ENCODE results near the gene BCOR.

Gene BCOR

DNA sequence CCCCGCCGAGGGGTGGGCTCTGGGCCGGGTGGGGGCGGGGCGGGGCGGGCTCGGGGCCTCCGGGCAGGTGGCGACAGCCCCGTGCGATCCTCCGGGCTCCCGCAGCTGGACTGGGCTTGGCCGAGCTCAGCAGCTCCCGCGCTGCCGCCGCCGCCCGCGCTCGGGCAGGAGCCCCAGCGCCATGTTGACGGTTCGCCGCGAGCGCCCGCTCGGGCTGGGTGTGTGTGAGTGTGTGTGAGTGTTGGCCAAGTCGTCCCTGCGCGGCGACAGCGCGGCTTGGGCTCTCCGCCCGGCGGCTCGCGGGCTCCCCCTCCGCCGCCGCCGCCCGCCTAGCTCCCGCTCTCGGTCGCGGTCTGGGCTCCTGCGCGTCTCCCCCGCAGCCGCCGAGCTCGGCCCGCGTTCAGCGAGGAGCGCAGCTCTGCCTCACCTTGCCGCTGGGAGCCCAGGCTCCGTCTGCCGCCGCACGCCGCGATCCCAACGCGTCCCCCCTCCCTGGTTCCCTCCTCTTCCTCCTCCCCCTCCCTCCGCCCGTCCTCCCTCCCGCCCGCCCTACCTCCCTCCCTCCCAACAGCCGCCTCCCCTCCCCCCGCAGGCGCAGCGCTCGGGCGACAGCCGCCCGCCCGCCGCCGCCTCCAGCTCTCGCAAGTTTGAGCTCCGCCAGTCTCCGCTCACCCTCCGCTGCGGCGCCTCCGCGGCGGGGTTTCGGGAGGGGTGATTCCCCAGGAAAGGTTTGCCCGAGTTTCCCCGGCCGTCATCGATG is at the start of gene BCOR:
Gene BCOR (minus strand): TSS at position 455 of the 760 bp plus-strand sequence. CDS start 20,029 bp downstream, outside the sequence.
- Mint-ChIP-seq H3K4me1 (ENCODE audit: low read depth) (peaks cover 28% of the 10 kb centered on the region), H3K27me3 (no peaks in the 10 kb centered on the region), H3K9me3 (ENCODE audit: low read depth) (no peaks in the 10 kb centered on the region), H3K27ac (peak within 1 kb of the TSS; percentile 61), H3K4me3 (peak within 1 kb of the TSS; percentile 85), H3K36me3 (no peaks in the 10 kb centered on the region)

DNA sequence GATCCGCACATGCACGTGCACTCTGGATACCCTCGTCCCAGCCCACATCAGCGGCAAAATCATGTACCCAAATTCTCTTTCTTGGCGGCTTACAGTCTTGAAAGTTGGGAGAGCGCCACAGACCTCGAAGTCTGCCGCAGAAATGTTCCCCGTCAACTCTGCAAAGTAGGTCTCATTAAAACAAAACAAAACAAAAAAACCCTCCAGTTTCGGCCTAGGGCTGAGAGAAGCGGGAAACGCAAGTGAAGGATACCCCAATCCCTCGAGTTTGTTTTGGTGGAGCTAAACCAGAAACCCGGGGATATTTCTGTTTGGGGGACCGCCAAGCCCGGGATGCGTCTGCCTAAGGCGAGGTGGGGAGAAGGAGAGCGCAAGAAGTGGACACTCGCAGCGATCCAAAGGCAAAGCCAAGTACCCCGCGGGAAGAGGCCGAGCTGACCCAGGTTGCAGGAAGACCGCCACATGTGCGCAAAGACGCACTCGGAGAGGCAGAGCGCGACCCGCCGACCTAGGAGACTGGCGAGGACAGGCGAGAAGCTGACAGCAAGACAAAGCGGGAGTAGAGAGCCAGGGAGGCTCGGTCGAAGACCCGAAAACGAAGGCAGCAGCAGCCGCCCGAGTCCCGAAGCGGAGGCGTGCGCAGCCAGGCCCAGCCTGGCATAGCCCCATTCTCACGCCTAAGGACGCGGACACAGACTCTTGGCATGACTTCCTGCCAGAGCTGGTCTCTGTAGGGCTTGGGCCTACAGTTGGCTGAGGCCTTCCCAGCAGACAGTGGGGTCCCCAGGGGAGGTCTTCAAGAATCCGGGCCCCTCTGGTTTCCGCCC is 49.6 kb upstream of the BCOR start:
- no peaks in the 10 kb centered on the region for H3K27me3 Mint-ChIP-seq
- no peaks in the 10 kb centered on the region for H3K36me3 Mint-ChIP-seq
- peak overlapping the region; percentile 13 for H3K4me3 Mint-ChIP-seq
- no peaks in the 10 kb centered on the region for H3K9me3 Mint-ChIP-seq (ENCODE audit: low read depth)
- H3K27ac Mint-ChIP-seq, result no peak overlapping the region
- peaks cover 11% of the 10 kb centered on the region for H3K4me1 Mint-ChIP-seq (ENCODE audit: low read depth)

DNA sequence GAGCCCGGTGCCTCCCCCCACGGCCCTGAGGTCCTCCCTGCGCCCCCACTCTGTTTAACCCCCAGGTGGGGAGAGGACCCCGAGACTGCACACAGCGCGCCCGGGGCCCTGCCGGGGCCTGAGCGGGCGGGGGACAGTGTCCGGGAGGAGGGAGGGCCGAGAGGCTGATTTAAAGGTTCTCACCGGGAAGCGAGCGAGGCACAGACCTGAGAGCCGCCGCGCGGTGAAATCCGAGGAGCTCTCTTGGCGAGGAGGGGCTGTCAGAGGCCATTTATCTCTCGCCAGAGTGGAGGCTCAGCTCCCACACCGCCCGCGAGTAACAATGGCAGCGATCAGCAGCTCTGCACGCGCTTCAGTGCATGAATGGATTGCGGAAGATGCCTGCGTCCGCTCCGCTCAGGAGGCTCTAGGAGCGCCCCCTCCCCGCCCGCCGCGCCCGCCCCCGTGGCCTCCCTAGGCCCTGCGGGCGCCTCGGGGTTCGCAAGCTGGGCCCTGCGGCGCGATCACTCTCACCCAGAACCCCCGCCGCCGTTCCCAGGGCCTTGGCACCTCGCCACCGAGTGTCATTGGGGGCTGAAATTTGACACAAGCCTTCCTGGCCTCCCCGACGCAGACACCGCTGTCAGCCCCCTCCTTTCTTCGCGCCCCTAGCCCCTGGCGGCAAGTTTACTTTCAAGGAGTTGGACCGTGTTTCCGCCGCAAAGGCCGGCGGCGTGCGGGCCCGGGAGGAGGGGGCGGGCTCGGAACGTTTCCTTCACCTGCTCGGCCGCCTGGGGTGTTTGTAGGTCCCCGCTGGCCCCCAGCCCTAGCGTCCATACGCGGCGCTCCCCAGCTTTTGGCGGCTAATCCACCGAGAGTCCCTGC is 48.7 kb upstream of the BCOR start:
- Mint-ChIP-seq H3K36me3 (no peaks in the 10 kb centered on the region), H3K27ac (no peak overlapping the region), H3K27me3 (no peaks in the 10 kb centered on the region), H3K4me3 (peak overlapping the region; percentile 52), H3K9me3 (ENCODE audit: low read depth) (no peaks in the 10 kb centered on the region), H3K4me1 (ENCODE audit: low read depth) (peaks cover 11% of the 10 kb centered on the region)

DNA sequence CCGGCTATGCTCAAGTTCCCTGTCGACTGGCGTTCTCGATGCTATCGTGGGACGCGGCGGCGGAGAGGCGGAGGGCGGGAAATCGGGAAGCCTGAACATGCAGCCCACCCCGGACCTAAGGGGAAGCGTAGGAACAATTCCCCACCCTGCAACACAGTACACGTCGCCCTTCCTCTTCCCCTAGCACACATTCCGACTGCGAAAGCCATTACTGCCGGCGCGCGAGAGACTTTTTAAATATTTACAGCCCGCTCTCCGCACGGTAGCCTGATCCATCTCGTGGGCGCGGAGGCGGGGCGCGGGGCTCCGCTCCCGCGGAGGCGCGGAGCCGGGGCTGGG is 48.1 kb upstream of the BCOR start:
- H3K4me3 Mint-ChIP-seq, result peak overlapping the region; percentile 61
- H3K27ac Mint-ChIP-seq, result no peak overlapping the region
- no peaks in the 10 kb centered on the region for H3K9me3 Mint-ChIP-seq (ENCODE audit: low read depth)
- H3K27me3 Mint-ChIP-seq, result no peaks in the 10 kb centered on the region
- H3K4me1 Mint-ChIP-seq (ENCODE audit: low read depth), result peaks cover 11% of the 10 kb centered on the region
- H3K36me3 Mint-ChIP-seq, result no peaks in the 10 kb centered on the region

DNA sequence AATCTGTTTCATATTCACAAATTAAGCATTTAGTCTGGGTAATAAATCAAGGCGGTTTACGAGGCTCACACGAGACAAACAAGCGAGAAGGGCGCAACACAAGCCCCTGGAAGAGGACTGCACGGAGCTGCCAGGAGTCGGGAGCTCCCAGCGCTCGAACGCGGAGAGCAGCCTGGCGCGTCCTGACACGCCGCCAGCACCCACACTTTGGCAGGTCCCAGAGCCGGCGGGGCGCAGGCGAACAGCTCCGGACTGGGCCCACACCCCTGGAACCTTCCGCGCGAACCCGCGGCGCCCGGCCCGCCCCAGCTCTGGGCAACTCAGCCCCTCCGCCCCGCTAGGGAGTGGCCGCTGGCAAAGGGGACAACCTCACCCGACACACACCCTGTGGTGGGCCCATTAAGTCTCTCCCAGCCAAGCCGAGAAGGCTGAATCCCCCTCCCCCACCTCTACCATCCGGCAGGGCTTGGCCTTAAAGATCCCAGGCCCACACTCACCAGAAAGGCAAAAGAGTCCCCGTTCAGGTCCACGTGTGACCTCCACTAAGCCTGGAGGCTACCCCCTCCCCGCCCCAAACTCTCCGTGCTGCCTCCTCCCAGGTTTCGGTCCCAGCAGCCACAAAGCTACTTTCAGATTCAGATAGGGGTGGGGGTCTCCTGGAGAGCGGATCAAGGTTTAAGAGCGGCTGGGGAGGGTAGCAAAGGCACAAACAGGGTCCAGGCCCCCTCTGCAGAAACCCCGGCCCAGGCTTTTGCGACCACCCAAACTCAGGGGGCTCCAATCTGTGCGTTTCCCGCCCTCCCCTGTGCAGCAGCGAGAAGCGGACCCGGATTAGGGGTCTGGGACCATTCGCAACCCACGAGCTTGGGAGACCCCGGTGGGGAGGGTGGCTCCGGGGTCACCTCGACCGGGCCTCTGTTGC is 47.5 kb upstream of the BCOR start:
- Mint-ChIP-seq H3K9me3 (ENCODE audit: low read depth) (no peaks in the 10 kb centered on the region), H3K4me1 (ENCODE audit: low read depth) (peaks cover 11% of the 10 kb centered on the region), H3K4me3 (peak overlapping the region; percentile 61), H3K27me3 (no peaks in the 10 kb centered on the region), H3K36me3 (no peaks in the 10 kb centered on the region), H3K27ac (no peak overlapping the region)

DNA sequence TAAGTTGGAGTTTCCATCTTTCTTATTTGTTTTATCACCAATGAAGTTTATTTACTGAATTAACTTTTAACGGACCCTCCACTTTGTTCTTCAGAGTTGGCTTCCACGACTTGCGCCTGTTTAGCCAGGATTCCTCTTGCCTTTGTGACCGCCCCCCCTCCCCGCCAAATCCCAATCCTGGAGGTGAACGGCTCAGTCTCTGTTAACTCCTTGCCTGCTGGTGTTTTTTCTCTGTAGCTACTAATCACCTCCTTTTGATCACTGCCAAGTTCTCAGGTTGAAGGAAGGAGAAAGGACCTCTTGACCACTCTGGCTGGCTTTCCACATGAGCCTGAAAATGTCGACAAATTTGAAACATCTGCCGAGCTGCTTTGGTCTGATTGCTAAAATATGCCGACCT is 46.8 kb upstream of the BCOR start:
- H3K4me3 Mint-ChIP-seq, result no peak overlapping the region
- peaks cover 10% of the 10 kb centered on the region for H3K4me1 Mint-ChIP-seq (ENCODE audit: low read depth)
- H3K27ac Mint-ChIP-seq, result no peak overlapping the region
- no peaks in the 10 kb centered on the region for H3K27me3 Mint-ChIP-seq
- H3K36me3 Mint-ChIP-seq, result no peaks in the 10 kb centered on the region
- no peaks in the 10 kb centered on the region for H3K9me3 Mint-ChIP-seq (ENCODE audit: low read depth)

DNA sequence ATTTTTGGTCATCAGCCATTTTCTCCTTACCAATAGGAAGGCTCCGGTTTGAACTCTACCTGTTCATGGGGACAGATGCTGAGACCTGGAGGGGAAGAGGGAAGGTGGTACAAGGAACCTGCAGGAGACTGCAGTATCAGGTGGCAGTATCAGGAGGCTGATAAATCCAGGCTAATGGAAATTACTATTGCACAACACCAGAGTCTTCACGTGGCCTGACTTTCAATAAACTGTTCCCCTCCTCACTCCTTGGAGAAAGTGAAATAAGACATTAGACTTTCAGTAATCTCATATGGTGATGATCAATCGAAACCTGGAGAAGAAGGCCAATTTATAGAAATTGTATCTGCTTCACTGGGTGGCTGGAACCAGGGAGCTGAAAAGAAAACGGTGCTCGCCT is 46.2 kb upstream of the BCOR start:
- H3K36me3 Mint-ChIP-seq, result no peaks in the 10 kb centered on the region
- no peaks in the 10 kb centered on the region for H3K9me3 Mint-ChIP-seq (ENCODE audit: low read depth)
- peaks cover 10% of the 10 kb centered on the region for H3K4me1 Mint-ChIP-seq (ENCODE audit: low read depth)
- no peaks in the 10 kb centered on the region for H3K27me3 Mint-ChIP-seq
- no peak overlapping the region for H3K4me3 Mint-ChIP-seq
- no peak overlapping the region for H3K27ac Mint-ChIP-seq

DNA sequence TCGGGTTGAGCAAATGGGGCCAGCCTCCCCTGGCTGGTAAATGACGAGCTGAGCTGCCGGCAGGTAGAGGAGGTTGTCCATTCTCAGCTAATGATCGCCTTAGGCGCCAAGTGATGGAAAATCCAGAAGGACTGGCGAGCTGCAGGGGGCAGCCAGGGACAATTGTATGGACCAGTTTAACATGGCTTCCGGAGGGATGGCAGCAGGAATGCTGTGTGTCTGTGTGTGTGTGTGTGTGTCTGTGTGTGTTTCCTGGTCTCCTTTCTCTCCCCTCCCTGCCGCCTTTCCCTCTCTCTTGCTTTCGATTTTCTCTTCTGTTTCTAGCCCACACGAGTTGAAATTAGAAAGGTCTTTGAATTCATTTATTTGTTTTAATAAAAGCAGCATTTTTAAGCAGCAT is 45.2 kb upstream of the BCOR start:
- Mint-ChIP-seq H3K36me3 (no peaks in the 10 kb centered on the region), H3K4me1 (ENCODE audit: low read depth) (peaks cover 6% of the 10 kb centered on the region), H3K9me3 (ENCODE audit: low read depth) (no peaks in the 10 kb centered on the region), H3K4me3 (no peak overlapping the region), H3K27ac (no peak overlapping the region), H3K27me3 (no peaks in the 10 kb centered on the region)

DNA sequence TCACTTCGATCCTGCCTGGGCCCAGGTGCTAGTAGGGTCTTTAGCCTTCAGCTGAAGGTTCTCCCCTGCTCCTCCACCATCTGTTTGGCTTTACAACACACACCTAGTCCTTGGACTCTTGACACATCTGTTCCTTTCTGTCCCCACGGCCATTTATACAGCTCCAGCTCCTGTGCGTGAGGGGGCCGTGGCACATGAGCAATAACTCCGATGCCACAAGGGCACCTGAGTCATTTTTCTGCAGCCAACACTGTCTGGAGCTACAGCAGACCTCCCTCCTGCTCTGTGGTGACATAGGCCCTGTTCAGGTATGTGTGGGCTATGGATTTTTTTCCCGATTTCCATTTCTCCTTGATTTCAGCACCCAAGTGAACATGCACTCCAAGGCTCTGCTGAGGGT is 44.7 kb upstream of the BCOR start:
- H3K27ac Mint-ChIP-seq, result no peak overlapping the region
- H3K4me3 Mint-ChIP-seq, result no peak overlapping the region
- H3K4me1 Mint-ChIP-seq (ENCODE audit: low read depth), result peaks cover 6% of the 10 kb centered on the region
- H3K9me3 Mint-ChIP-seq (ENCODE audit: low read depth), result no peaks in the 10 kb centered on the region
- no peaks in the 10 kb centered on the region for H3K27me3 Mint-ChIP-seq
- H3K36me3 Mint-ChIP-seq, result no peaks in the 10 kb centered on the region

DNA sequence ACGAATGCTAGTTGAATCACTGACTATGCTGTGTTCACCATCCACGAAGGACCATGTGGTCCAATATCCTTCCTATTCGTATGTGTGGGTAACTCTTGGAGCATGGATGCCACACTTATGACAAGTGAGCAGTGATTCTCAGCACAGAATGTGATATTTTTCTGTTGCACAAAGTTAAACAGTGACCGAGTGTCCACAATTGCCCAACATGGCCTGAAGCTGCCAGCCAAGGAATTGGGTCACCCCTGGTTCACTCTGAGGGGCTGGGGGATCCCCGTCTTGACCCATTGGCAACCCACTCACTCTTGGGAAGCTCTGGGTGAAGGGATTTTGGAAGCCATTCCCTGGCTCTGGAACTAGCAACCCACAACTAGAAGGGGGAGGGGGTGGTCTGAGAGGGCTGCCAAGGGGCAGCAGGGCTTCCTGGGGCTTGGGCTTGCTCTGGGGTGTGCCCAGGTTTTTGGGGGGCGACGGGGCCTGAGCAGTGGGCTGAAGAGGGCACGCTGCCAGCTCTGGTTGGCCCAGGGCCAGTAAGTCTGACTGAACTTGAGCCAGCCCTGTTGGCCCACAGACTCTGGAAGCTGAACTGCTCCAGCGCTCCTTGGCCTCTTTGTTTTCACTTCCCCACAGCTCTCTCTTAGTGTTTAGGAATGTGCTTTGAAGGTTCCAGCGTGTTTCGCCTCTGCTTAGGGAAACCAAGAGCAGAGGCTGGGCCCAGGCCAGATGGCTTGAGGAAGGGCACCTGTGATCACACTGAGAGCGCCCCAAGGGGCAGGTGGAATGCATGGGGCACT is 43.1 kb upstream of the BCOR start:
- Mint-ChIP-seq H3K36me3 (no peaks in the 10 kb centered on the region), H3K27ac (no peak overlapping the region), H3K4me1 (ENCODE audit: low read depth) (no peaks in the 10 kb centered on the region), H3K9me3 (ENCODE audit: low read depth) (no peaks in the 10 kb centered on the region), H3K27me3 (no peaks in the 10 kb centered on the region), H3K4me3 (no peak overlapping the region)

DNA sequence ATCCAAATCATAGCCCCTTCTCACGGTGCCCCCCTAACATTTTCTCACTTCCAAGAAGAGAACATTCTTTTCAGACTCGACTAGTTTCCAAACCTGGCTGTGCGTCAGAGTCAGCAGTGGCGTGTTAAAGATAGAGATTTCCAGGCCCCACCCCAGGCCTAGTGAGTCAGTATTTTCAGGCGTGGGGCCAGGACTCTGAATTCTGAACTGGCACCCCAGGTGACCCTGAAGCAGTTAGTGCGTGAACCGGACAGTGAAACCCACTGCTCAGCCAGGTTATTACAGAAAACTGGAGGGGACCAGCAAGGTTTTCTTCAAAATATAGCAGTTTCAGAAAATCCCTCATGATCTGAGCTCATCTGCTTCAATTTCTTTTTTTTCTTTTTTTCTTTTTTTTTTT is 35.0 kb upstream of the BCOR start:
- Mint-ChIP-seq H3K4me3 (no peak overlapping the region), H3K27ac (no peak overlapping the region), H3K9me3 (ENCODE audit: low read depth) (no peaks in the 10 kb centered on the region), H3K36me3 (no peaks in the 10 kb centered on the region), H3K27me3 (no peaks in the 10 kb centered on the region), H3K4me1 (ENCODE audit: low read depth) (no peaks in the 10 kb centered on the region)

DNA sequence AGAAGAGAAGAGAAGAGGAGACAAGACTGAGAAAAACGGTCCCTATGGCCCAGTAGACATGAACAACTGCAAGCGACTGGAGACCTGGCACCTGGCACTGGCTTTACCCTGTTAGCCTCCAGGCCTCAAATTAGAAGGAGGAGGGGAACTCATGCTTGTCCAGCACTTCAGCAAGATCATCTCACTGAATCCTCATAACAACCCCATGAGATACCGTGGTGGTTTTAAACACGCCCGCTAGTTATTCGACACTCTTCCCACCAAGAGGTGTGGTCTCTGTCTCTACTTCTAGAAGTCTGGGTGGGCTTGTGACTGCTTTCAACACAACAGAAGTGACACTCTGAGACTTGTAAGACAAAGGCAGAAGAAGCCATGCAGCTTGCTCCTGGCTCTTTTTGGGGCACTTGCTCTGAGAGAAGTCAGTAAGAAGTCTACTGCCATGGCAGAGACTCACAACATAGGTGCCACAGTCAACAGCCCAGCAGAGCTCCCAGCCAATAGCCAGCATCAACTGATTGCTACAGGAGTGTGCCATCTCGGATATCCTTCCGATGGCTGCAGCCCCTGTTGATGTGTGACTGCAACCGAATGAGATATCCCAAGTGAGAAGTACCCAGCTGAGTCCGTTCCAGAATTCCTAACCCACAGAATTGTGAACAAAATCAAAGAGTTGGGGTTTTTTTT is 34.0 kb upstream of the BCOR start:
- no peak overlapping the region for H3K27ac Mint-ChIP-seq
- no peak overlapping the region for H3K4me3 Mint-ChIP-seq
- H3K4me1 Mint-ChIP-seq (ENCODE audit: low read depth), result peaks cover 6% of the 10 kb centered on the region
- H3K27me3 Mint-ChIP-seq, result no peaks in the 10 kb centered on the region
- H3K9me3 Mint-ChIP-seq (ENCODE audit: low read depth), result no peaks in the 10 kb centered on the region
- H3K36me3 Mint-ChIP-seq, result peaks cover 2% of the 10 kb centered on the region

DNA sequence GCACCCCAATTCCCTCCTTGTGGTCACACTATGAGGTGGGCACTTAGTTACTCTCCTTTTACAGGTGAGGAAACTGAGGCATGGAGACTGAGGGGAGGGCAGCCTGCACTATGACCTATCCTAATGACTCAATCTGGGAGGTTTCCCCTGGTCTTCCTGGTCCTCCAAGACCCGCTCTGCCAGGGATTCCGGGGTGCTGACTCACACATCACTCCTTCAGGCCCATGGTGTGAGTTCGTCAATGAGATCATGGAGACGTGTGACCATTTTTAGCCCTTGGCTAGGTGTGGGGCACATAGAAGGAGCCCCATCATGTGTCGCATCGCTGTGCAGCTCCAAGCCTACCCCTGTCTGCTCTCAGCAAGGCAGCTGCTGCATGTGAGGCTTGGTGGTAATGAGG is 32.4 kb upstream of the BCOR start:
- Mint-ChIP-seq H3K27ac (no peak overlapping the region), H3K4me1 (ENCODE audit: low read depth) (peaks cover 6% of the 10 kb centered on the region), H3K27me3 (no peaks in the 10 kb centered on the region), H3K9me3 (ENCODE audit: low read depth) (no peaks in the 10 kb centered on the region), H3K36me3 (peaks cover 2% of the 10 kb centered on the region), H3K4me3 (no peak overlapping the region)
